ENCODE measurements around the gene GALNT18.

The GALNT18 gene

GRCh38 chr11:11349870-11350337, 271.9 kb downstream of the GALNT18 start:
- DNase-seq (ENCODE audit: low read depth in 2 of 2), result no peak

GRCh38 chr11:11349106-11349825, 272.5 kb downstream of the GALNT18 start:
- no peak for DNase-seq (ENCODE audit: low read depth in 2 of 2)

- no peak for DNase-seq (ENCODE audit: low read depth in 2 of 2)
Observed at GRCh38 chr11:11348303-11348702, 273.5 kb downstream of the GALNT18 start.

- DNase-seq (ENCODE audit: low read depth in 2 of 2), result no peak
Observed at GRCh38 chr11:11347592-11347991, 274.2 kb downstream of the GALNT18 start.

- DNase-seq (ENCODE audit: low read depth in 2 of 2), result no peak
Observed at GRCh38 chr11:11346303-11346702, 275.5 kb downstream of the GALNT18 start.

GRCh38 chr11:11345099-11345498, 276.7 kb downstream of the GALNT18 start:
- DNase-seq (ENCODE audit: low read depth in 2 of 2), result no peak

- DNase-seq (ENCODE audit: low read depth in 2 of 2), result no peak
Observed at GRCh38 chr11:11344045-11344444, 277.8 kb downstream of the GALNT18 start.

- DNase-seq (ENCODE audit: low read depth in 2 of 2), result no peak
Observed at GRCh38 chr11:11338304-11338703, 283.5 kb downstream of the GALNT18 start.

- DNase-seq (ENCODE audit: low read depth in 2 of 2), result no peak
Observed at GRCh38 chr11:11336664-11337063, 285.1 kb downstream of the GALNT18 start.

GRCh38 chr11:11335043-11335442, 286.8 kb downstream of the GALNT18 start:
- no peak for DNase-seq (ENCODE audit: low read depth in 2 of 2)

- no peak for DNase-seq (ENCODE audit: low read depth in 2 of 2)
Observed at GRCh38 chr11:11334607-11335006, 287.2 kb downstream of the GALNT18 start.

GRCh38 chr11:11332141-11332710, 289.6 kb downstream of the GALNT18 start:
- no peak for DNase-seq (ENCODE audit: low read depth in 2 of 2)

GRCh38 chr11:11329062-11329806, 292.6 kb downstream of the GALNT18 start:
- no peak for DNase-seq (ENCODE audit: low read depth in 2 of 2)

- no peak for DNase-seq (ENCODE audit: low read depth in 2 of 2)
Observed at GRCh38 chr11:11324090-11324489, 297.7 kb downstream of the GALNT18 start.

- no peak for DNase-seq (ENCODE audit: low read depth in 2 of 2)
Observed at GRCh38 chr11:11322101-11322500, 299.7 kb downstream of the GALNT18 start.

- DNase-seq (ENCODE audit: low read depth in 2 of 2), result no peak
Observed at GRCh38 chr11:11320825-11321224, 301.0 kb downstream of the GALNT18 start.

GRCh38 chr11:11318961-11319360, 302.8 kb downstream of the GALNT18 start:
- no peak for DNase-seq (ENCODE audit: low read depth in 2 of 2)

- no peak for DNase-seq (ENCODE audit: low read depth in 2 of 2)
Observed at GRCh38 chr11:11318461-11318860, 303.3 kb downstream of the GALNT18 start.

GRCh38 chr11:11316651-11317230, 305.1 kb downstream of the GALNT18 start:
- DNase-seq (ENCODE audit: low read depth in 2 of 2), result no peak

GRCh38 chr11:11313902-11314692, 307.7 kb downstream of the GALNT18 start:
- no peak for DNase-seq (ENCODE audit: low read depth in 2 of 2)

GRCh38 chr11:11313426-11313825, 308.4 kb downstream of the GALNT18 start:
- no peak for DNase-seq (ENCODE audit: low read depth in 2 of 2)

GRCh38 chr11:11312738-11313137, 309.1 kb downstream of the GALNT18 start:
- no peak for DNase-seq (ENCODE audit: low read depth in 2 of 2)

Measured in stimulated activated CD8-positive, alpha-beta memory T cell treated with anti-CD3 and anti-CD28 coated beads, Interleukin-2, amount 100 ng/mL, for 48 hours (primary cell).